GM12891 (cell line): Measurements from ENCODE around the gene CSNK1G1.

Source experiments
- PAX5 ChIP-seq: IDR thresholded peaks from 2 replicates; pipeline ENCODE4 v1.6.1; 2011; ENCODE audit warnings: low read length, moderate library complexity, mild to moderate bottlenecking; ENCODE audit not compliant: insufficient read depth, severe bottlenecking
- POLR2A ChIP-seq: IDR thresholded peaks from 2 replicates; pipeline ENCODE4 v1.6.1; 2011; ENCODE audit warnings: low read depth, low read length, control low read depth
- POLR2AphosphoS5 ChIP-seq: IDR thresholded peaks from 2 replicates; pipeline ENCODE4 v1.6.1; 2011; ENCODE audit warnings: low read depth, low read length, control low read depth
- POU2F2 ChIP-seq: IDR thresholded peaks from 2 replicates; pipeline ENCODE4 v1.6.1; 2011; ENCODE audit warnings: low read depth, mild to moderate bottlenecking, control low read depth, low read length, moderate library complexity
- SPI1 ChIP-seq: IDR thresholded peaks from 2 replicates; pipeline ENCODE4 v1.6.1; 2011; ENCODE audit warnings: low read depth, low read length, control low read depth
- TAF1 ChIP-seq: IDR thresholded peaks from 2 replicates; pipeline ENCODE4 v1.6.1; 2011; ENCODE audit warnings: low read depth, low read length, control low read depth

GRCh38 chr15:64122936-64123351, 233.0 kb downstream of the CSNK1G1 start:
- TF ChIP-seq POLR2A (no peak), POLR2AphosphoS5 (no peak), SPI1 (no peak), POU2F2 (no peak), PAX5 (no peak), TAF1 (no peak)
